Measurements from ENCODE around the gene COMMD3. TPM values are rescaled to one million over a fixed set of nuclear protein-coding genes. Genes with fewer than 3 reads are reported as not detected.

Gene COMMD3
- total RNA-seq, 4 donors from 2014 or later: 23.0 to 113 (median 36.6) TPM

DNA sequence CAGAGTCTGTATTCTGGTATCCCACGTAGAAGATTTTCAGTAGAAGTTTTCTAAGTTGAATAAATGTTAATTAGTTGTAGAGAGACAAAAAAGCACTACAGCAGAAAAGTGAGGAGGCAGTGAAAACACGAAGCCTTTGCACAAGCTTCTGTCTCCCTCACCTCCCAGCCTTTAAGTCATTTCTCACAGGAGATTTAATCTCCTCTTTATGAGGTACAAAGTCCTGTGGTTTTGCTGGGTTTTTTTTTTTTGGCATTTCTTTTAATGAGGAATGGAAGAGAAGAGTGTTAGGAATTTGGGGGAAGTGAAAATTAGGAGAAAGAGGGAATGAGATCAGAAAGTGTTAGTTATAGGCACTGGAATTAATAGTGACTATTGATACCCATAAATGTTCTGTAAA is 50.6 kb downstream of the COMMD3 start:
- no peak for DNase-seq
- TF ChIP-seq, protein P1, sequence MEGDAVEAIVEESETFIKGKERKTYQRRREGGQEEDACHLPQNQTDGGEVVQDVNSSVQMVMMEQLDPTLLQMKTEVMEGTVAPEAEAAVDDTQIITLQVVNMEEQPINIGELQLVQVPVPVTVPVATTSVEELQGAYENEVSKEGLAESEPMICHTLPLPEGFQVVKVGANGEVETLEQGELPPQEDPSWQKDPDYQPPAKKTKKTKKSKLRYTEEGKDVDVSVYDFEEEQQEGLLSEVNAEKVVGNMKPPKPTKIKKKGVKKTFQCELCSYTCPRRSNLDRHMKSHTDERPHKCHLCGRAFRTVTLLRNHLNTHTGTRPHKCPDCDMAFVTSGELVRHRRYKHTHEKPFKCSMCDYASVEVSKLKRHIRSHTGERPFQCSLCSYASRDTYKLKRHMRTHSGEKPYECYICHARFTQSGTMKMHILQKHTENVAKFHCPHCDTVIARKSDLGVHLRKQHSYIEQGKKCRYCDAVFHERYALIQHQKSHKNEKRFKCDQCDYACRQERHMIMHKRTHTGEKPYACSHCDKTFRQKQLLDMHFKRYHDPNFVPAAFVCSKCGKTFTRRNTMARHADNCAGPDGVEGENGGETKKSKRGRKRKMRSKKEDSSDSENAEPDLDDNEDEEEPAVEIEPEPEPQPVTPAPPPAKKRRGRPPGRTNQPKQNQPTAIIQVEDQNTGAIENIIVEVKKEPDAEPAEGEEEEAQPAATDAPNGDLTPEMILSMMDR (IDR thresholded peaks at IDR 0.05): no peak
- TF ChIP-seq POLR2A (IDR thresholded peaks at IDR 0.05): no peak
- no peak overlapping the region for H3K27ac ChIP-seq
- no peak overlapping the region for H3K4me3 ChIP-seq
- H3K4me1 ChIP-seq: no peaks in the 10 kb centered on the region
- H3K9me3 ChIP-seq: no peaks in the 10 kb centered on the region
- no peaks in the 10 kb centered on the region for H3K27me3 ChIP-seq
- no peaks in the 10 kb centered on the region for H3K36me3 ChIP-seq

- H3K4me3 ChIP-seq: no peak overlapping the region
- H3K27ac ChIP-seq: no peak overlapping the region
- H3K4me1 ChIP-seq: no peaks in the 10 kb centered on the region
- DNase-seq: no peak
- no peaks in the 10 kb centered on the region for H3K27me3 ChIP-seq
- no peak for TF ChIP-seq POLR2A (IDR thresholded peaks at IDR 0.05)
- TF ChIP-seq, protein P1 (IDR thresholded peaks at IDR 0.05): no peak
- H3K36me3 ChIP-seq: no peaks in the 10 kb centered on the region
- no peaks in the 10 kb centered on the region for H3K9me3 ChIP-seq
These were observed 51.3 kb downstream of the COMMD3 start for GRCh38 chr10:22367471-22367870.

GRCh38 chr10:22368402-22368801 is 52.2 kb downstream of the COMMD3 start:
- no peaks in the 10 kb centered on the region for H3K36me3 ChIP-seq
- TF ChIP-seq, protein P1 (IDR thresholded peaks at IDR 0.05): no peak
- TF ChIP-seq POLR2A (IDR thresholded peaks at IDR 0.05): no peak

GRCh38 chr10:22368981-22369380 is 52.8 kb downstream of the COMMD3 start:
- no peak for TF ChIP-seq POLR2A (IDR thresholded peaks at IDR 0.05)
- TF ChIP-seq, protein P1 (IDR thresholded peaks at IDR 0.05): no peak
- H3K36me3 ChIP-seq: no peaks in the 10 kb centered on the region
- H3K9me3 ChIP-seq: no peaks in the 10 kb centered on the region
- DNase-seq: no peak
- H3K4me3 ChIP-seq: no peak overlapping the region
- H3K27ac ChIP-seq: no peak overlapping the region
- no peaks in the 10 kb centered on the region for H3K27me3 ChIP-seq
- H3K4me1 ChIP-seq: no peaks in the 10 kb centered on the region

More at GRCh38 chr10:22368402-22368801, 52.2 kb downstream of the COMMD3 start:
- no peak for DNase-seq
- Histone ChIP-seq H3K27me3 (no peaks in the 10 kb centered on the region), H3K9me3 (no peaks in the 10 kb centered on the region), H3K27ac (no peak overlapping the region), H3K4me3 (no peak overlapping the region), H3K4me1 (no peaks in the 10 kb centered on the region)

GRCh38 chr10:22369434-22370072 is 53.4 kb downstream of the COMMD3 start:
- no peaks in the 10 kb centered on the region for H3K36me3 ChIP-seq
- TF ChIP-seq POLR2A (IDR thresholded peaks at IDR 0.05): no peak
- TF ChIP-seq, protein P1 (IDR thresholded peaks at IDR 0.05): no peak
- no peaks in the 10 kb centered on the region for H3K27me3 ChIP-seq
- H3K4me1 ChIP-seq: no peaks in the 10 kb centered on the region
- no peak overlapping the region for H3K27ac ChIP-seq
- DNase-seq: no peak
- no peak overlapping the region for H3K4me3 ChIP-seq
- no peaks in the 10 kb centered on the region for H3K9me3 ChIP-seq

Small RNAs within 50 kb of the gene (small RNA-seq; reads per million reads assigned to genes)
- gene AL158211.3: 0 reads per million in 2 donors

Other genes starting within 250 kb of the COMMD3 start
- gene EBLN1, start 98.4 kb upstream of the COMMD3 start, total RNA-seq: not detected
- gene BMI1, start 4.7 kb downstream of the COMMD3 start, total RNA-seq: 10 to 100 TPM; 15.6 to 47.9 (median 17.6) TPM
- gene SPAG6, start 29.1 kb downstream of the COMMD3 start, total RNA-seq: not detected

Measured in Peyer's patch (tissue), 4 donors.